Breast epithelium (tissue), 3 donors: Measurements from ENCODE around the gene ARID1B.

Experiments
- CTCF ChIP-seq, 3 donors: fragments of 450-650 bp; IDR thresholded peaks; one replicate each; pipeline ENCODE4 v1.5.1; 2016 to 2017; ENCODE audit warnings: antibody characterized with exemption in 3 of 3, mild to moderate bottlenecking in 3 of 3, moderate library complexity in 3 of 3
- POLR2A ChIP-seq: fragments of 450-650 bp; IDR thresholded peaks from one replicate; pipeline ENCODE4 v1.6.1; 2016; ENCODE audit warnings: antibody characterized with exemption, mild to moderate bottlenecking, moderate library complexity
- POLR2AphosphoS5 ChIP-seq, 3 donors: sonication (generic); formaldehyde crosslinking; IDR thresholded peaks; one replicate each; pipeline ENCODE4 v1.6.1; 2017; ENCODE audit warnings: antibody characterized with exemption in 3 of 3

GRCh38 chr6:157224951-157225574 is 447.9 kb downstream of the ARID1B start:
- TF ChIP-seq POLR2A (no peak), CTCF (IDR thresholded peaks at IDR 0.05) (no peak), POLR2AphosphoS5 (IDR thresholded peaks at IDR 0.05) (no peak)
